AG04449 (cell line): ENCODE results near the gene CACNG3.

ENCODE experiments used
- CTCF ChIA-PET: fragments of 350-600 bp; formaldehyde crosslinking; extraction: SDS; loops from one replicate; lab custom pipeline; 2021; ENCODE audit warnings: antibody characterized with exemption; lab: Yijun Ruan, JAX
- POLR2A ChIA-PET: fragments of 400-600, 350-600 bp; formaldehyde crosslinking; extraction: SDS; loops from one replicate; lab custom pipeline; 2020; ENCODE audit warnings: antibody characterized with exemption, inconsistent platforms; lab: Yijun Ruan, JAX
- DNase-seq: peaks from one replicate; pipeline ENCODE4 v3.0.0-alpha.2; 2010; ENCODE audit warnings: low read depth, low spot score
- H3K4me3 ChIP-seq: 2 replicates; pipeline ENCODE4 v1.5.1; 2011; ENCODE audit warnings: low read depth, mild to moderate bottlenecking, control low read depth, low read length
- CTCF ChIP-seq: IDR thresholded peaks from one replicate; pipeline ENCODE4 v1.5.1; 2011; ENCODE audit warnings: mild to moderate bottlenecking, moderate library complexity, low read length, control low read depth, inconsistent platforms; ENCODE audit not compliant: insufficient read depth; ENCODE audit errors: missing control alignments

Gene CACNG3

GRCh38 chr16:24246911-24247607 lies 9.1 kb upstream of the CACNG3 start:
- no peak overlapping the region for H3K4me3 ChIP-seq
- POLR2A ChIA-PET, result no interaction called here
- no peak for TF ChIP-seq CTCF
- no peak for DNase-seq
- CTCF ChIA-PET, result no interaction called here

GRCh38 chr16:24253192-24253591 lies 2.9 kb upstream of the CACNG3 start:
- no peak for DNase-seq
- POLR2A ChIA-PET, result no interaction called here
- peak; percentile 40 for TF ChIP-seq CTCF
- CTCF ChIA-PET, result interaction anchor here (0.6 to 2.0 kb wide), 4 partner anchors 9 to 211 kb away, joined by 3 to 6 read pairs (median 4); no protein-coding TSS in a partner anchor
- H3K4me3 ChIP-seq, result no peak overlapping the region

GRCh38 chr16:24257958-24258357 lies 1.8 kb downstream of the CACNG3 start:
- H3K4me3 ChIP-seq, result no peak overlapping the region
- ChIA-PET CTCF (no interaction called here), POLR2A (no interaction called here)
- DNase-seq, result no peak
- TF ChIP-seq CTCF, result no peak

- DNase-seq, result no peak
- TF ChIP-seq CTCF, result no peak
- H3K4me3 ChIP-seq, result no peak overlapping the region
- CTCF ChIA-PET, result no interaction called here
- POLR2A ChIA-PET, result no interaction called here
Measured at GRCh38 chr16:24258791-24259190, 2.7 kb downstream of the CACNG3 start.

GRCh38 chr16:24262816-24263215 lies 6.7 kb downstream of the CACNG3 start:
- POLR2A ChIA-PET, result no interaction called here
- CTCF ChIA-PET, result no interaction called here
- DNase-seq, result no peak
- H3K4me3 ChIP-seq, result no peak overlapping the region
- TF ChIP-seq CTCF, result no peak

- CTCF ChIA-PET, result no interaction called here
- no peak for TF ChIP-seq CTCF
- POLR2A ChIA-PET, result no interaction called here
Measured at GRCh38 chr16:24270721-24271442, 14.7 kb downstream of the CACNG3 start.

More at GRCh38 chr16:24270721-24271442, 14.7 kb downstream of the CACNG3 start:
- no peak for DNase-seq
- H3K4me3 ChIP-seq, result no peak overlapping the region
